Measurements from ENCODE around the gene MGAT4C.
"Not testable (repeated sequence)": the region's sequence is repeated elsewhere in the genome, so short reads cannot be mapped to it uniquely, and the experiment has no call there.

Gene MGAT4C

DNA sequence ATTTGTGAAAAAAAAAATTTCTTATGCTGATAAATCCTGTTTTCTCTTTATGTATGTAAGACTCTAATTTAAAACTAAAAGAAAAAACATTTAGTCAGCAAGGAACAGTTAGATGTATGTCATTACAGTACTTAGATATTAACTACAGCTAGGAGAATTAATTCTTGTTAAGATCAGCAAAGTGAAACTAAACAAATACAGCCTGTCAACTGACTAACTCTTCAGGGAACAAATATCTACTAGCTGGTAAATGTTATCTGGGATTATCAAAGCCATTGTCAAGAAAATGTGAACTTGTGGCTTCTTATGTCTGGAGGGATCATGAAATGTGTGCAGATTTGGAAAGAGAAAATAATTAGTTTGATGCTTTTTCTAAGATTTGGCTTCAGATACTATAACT is 27.5 kb downstream of the MGAT4C start:
- DNase-seq = no peak

GRCh38 chr12:86226481-86226880 is 29.7 kb downstream of the MGAT4C start:
- no peak for DNase-seq

DNA sequence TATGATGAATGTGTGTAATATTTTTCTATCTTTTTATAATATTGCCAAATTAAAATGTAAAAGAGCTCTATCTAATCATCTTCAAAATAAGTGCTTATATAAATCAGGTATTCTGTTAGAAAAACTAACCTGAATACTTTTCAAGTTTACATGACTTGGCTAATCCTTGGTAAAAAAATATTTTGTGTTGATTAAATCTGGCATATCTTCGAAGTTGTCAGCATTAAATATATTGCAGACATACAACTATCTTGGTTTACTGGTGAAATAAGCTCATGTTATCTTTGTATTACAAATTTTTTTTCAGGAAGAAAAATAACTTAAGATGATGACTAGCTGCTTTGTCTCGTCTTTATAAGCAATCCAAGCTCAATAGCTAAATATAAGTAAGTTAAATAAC is 39.6 kb downstream of the MGAT4C start:
- DNase-seq = no peak

DNA sequence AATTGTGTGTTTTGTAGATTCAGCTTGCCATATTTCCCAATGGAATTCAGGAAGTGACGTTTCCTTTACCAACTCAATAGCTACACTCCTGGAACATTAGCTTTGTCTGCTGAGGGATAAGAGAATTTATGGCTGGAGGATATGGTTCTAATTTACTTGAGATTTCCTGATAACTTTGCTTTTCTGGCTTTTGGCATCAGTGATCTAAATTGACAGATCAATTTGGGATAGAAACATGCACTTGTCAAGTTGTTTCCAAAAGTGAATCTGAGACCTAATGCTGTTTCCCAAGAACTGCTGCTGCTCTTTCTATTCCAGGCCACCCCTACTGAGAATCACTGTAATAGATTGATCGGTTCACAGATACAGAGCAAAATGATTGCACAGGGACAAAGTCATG is 43.2 kb downstream of the MGAT4C start:
- DNase-seq = no peak

- no peak for DNase-seq
These were observed 57.3 kb downstream of the MGAT4C start for GRCh38 chr12:86198696-86199444.

DNA sequence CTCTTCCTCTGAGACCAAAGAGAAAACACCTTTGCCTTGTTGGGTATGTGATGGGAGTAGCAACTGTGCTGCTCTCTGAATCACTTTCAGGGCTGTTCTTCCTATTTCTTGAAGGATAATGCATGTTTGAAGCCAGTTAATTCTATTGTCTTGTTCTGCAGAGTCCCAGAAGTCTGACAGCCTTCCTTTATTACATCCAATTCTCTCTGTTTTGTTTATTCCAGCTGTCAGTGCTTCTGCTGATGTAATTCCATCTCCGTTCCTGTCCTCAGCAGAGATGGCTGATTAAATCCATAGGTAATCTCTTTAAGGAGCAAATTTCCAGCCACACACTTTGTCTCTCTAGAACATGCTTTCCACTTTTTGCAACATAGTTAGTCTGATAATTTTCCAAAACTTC is 59.7 kb downstream of the MGAT4C start:
- no peak for DNase-seq

- no peak for DNase-seq
These were observed 61.5 kb downstream of the MGAT4C start for GRCh38 chr12:86194721-86195120.

DNA sequence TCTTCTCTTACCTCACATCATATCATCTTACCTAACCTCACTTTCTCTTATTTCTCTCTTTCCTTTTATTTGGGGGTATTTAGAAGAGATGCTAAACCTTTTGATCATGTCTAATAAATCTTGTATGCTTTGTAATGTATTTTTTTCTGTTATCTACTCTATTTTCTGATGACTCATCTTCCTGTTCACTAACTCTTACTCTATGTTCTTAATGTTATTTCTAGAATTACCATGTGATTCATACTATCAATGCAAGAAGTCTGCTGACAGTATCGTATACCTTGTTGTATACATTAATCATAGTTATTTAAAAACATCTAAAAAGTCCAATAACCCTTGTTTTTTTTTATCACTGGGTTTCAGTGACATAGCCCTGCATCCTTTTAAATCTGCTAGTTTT is 62.3 kb downstream of the MGAT4C start:
- no peak for DNase-seq

DNA sequence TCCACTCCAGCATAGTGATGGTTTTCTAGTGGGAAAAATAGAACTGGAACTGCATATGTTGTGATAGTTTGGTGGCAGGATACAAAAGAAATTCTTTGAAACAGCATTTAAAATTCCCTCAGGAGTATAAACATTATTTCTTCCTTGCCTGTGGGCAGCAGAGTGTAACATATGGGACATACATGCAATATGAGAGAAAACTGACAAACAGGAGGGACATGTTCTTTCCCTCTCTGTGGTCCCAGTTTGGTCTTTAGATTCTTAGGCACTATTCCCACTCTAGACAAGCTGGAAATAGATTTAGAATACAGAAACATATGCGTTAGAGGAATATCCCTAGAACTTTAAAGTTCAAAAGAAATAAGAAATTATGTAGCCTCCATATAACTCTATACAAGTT is 68.0 kb downstream of the MGAT4C start:
- DNase-seq = no peak

DNA sequence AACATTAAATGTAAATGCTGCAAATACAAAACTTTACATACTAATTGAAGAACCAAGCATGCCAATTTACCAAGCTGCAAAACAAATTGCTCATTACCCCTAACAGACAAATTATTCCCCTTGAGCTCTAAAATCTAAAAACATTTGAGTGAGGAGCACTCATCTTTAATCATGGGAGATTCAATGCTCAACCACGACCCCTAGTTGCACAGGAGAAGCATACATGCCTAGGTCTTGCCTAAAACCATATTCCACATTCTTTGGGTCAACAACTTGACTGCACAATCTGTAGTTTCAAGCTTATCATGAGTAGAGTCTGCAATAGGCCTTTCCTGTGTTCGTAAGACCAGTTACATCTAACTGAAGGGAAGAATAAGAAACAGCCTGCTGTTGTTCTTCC is 69.7 kb downstream of the MGAT4C start:
- no peak for DNase-seq

DNA sequence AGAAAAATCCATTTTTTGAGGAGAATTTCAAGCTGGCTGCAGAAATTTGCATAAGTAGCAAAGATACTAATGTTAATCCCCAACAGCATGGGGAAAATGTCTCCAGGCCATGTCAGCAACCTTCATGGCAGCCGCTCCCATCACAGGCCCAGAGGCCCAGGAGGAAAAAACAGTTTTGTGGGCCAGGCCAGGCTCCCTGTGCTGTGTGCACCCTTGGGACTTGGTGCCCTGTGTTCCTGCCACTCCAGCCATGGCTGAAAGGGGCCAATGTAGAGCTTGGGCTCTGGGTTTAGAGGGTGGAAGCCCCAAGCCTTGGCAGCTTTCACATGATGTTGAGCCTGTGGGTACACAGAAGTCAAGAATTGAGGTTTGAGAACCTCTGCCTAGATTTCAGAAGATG is 76.3 kb downstream of the MGAT4C start:
- DNase-seq = no peak

DNA sequence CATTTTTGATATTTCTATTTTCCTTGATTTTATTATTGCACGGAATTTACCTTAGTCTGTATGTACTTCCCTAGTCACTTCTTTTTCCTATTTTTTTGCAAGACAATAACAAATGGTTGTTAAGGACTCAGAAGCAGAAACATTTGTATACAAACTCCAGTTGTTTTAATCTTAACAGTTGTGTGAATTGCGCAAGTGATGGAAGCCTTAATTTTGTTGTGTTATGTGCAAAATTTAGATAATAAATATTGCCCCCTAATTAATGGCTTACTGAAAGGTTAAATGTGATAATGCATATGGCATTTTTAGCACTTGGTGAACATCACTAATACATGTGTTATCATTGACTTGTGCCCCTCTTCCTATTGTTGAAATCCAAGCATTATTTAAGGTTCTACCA is 82.0 kb downstream of the MGAT4C start:
- no peak for DNase-seq

GRCh38 chr12:86172913-86173443 is 83.2 kb downstream of the MGAT4C start:
- no peak for DNase-seq

- no peak for DNase-seq
These were observed 86.1 kb downstream of the MGAT4C start for GRCh38 chr12:86170051-86170450.

DNA sequence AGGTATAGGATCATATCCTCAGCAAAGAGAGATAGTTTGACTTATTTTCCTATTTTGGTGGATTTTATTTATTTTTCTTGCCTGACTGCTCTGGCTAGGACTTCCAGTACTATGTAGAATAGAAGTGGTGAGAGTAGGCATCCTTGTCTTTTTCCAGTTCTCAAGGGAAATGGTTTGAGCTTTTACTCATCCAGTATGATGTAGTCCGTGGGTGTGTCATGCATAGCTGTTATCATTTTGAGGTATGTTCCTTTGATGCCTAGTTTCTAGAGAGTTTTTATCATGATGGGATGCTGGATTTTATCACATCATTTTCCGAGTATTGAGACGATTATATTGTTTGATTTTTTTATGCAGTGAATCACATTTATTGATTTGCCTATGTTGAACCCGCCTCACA is 97.2 kb downstream of the MGAT4C start:
- DNase-seq = no peak

- no peak for DNase-seq
These were observed 101.6 kb downstream of the MGAT4C start for GRCh38 chr12:86154620-86155019.

- no peak for DNase-seq
These were observed 107.6 kb downstream of the MGAT4C start for GRCh38 chr12:86148612-86149011.

DNA sequence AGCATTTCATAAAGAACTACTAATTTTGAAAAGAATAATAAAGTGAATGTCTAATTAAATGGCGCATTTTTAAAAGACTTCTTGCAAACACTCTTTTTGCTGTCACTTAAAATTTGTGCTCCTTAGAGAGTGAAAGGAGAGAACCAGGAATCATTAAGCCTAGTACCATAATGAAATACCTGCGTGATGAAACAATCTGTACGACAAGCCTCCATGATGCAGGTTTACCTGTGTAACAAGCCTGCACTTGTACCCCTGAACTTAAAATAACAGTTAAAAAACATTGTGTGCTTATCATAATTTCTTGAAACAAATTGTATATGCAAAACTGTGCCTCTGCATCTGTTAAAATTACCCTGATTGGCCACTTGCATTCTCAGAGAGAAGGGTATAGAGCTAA is 108.1 kb downstream of the MGAT4C start:
- DNase-seq = no peak

- no peak for DNase-seq
These were observed 111.0 kb downstream of the MGAT4C start for GRCh38 chr12:86145156-86145555.

DNA sequence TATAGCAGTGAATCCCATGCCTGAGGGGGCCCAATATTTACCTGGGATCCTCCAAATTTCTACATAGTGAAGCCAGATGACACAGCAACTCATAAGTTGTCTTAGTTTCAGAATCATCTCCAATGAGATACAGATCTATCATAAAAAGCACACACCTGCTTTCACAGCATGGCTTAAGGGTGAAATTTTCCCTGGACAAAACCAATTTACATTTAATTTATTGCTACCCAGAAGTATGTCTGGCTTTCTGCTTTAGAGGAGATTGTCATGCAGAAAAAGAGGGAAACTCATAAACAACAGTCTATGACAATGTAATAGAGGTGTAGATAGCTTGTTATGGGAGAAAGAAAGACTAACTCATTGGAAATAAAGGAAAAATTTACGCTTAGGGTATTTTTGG is 113.0 kb downstream of the MGAT4C start:
- no peak for DNase-seq

DNA sequence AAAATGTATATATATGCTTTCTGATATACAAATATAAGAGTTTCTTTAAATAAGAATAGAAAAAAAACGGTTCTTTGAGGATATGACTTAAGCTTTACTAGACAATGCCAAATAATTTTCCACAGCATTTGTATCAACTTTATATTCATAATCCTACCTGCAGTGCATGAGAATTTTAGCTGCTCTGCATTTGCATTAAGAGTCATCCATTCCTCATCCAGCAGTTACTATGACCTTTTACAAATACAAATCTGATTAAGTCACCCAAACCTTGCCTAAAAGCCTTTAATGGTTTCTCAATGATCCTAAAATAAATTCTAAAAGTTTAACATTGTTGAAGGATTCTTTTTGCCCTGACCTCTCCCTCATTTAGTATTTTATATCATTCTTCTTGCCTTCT is 116.5 kb downstream of the MGAT4C start:
- no peak for DNase-seq

DNA sequence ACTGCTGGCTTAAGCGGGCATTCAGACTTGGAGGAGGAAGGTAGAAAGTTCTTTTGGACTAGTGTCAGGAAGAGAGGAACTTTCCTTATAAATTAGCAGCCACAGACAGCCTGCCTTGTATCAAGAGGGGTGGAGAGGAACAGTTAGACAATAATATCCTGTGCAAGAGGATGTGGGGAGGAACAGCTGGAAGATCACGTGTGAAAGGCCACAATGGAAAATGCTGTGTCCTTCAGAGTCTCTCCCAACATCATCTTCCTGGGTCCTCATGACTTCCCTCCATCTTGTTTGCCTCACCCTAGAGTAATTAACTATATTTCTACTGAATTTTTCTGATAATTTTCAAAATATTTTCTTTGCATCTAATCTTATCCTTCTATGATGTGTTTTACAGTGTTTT is 117.4 kb downstream of the MGAT4C start:
- DNase-seq = no peak

DNA sequence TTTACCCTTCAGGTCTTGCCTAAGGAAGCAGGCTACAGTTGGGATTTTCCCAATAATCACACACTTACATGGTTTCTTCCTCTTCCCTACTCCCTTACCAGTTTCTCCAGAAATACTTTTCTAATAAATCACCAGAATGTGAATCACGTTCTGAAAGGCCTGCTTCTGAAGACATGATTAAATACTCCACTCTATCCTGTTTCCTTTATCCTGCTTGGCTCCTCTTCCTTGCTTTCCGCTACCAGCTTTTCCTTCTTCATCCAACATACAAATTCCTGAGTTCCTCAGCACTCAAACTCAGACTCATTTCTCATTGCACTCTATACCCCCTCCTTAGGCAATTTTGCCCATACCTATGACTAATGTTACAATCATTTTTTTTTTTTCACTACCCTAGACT is 118.3 kb downstream of the MGAT4C start:
- DNase-seq = no peak

DNA sequence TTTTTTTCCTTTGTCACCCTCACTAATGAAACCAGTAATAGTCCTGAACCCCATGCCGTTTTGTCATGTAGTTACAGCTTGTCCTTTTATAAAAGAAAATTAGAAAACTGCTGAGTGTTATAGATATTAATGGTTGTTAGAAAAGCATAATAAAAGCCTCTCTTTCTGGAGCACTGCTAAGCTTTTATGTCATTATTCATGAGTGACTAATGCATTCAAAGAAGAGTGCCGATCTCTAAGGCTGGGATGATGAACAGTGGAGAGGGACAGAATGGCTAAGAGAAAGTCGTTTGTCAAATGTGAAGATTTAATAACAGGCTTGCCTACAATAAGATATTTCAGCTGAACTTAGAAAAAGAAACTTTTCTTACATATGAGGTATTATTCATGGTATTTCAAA is 121.6 kb downstream of the MGAT4C start:
- no peak for DNase-seq

- not testable (repeated sequence) for DNase-seq
These were observed 129.3 kb downstream of the MGAT4C start for GRCh38 chr12:86126900-86127299.
